Measurements from ENCODE around the gene MBNL2. TPM values are rescaled to one million over a fixed set of nuclear protein-coding genes. Genes with fewer than 3 reads are reported as not detected.

The MBNL2 gene
- polyA plus RNA-seq, 1 experiment: 27.4 TPM

GRCh38 chr13:97221466-97221865 is 667 bp upstream of the MBNL2 start:
- H3K27me3 ChIP-seq (ENCODE audit: control insufficient read depth, insufficient read depth, low read length): no peaks in the 10 kb centered on the region
- H3K36me3 ChIP-seq (ENCODE audit: control insufficient read depth, insufficient read depth, low read length): no peaks in the 10 kb centered on the region
- no peak for DNase-seq (ENCODE audit: low read depth)
- ChIA-PET POLR2A (interaction anchor here (0.5 to 1.0 kb wide), 3 partner anchors 186 to 1497 kb away, joined by 3 to 7 read pairs (median 4); no protein-coding TSS in a partner anchor), CTCF (interaction anchor here (1.5 to 4.3 kb wide), 6 partner anchors 10 to 138 kb away, joined by 4 to 32 read pairs (median 13); no protein-coding TSS in a partner anchor)
- no peak overlapping the region for H3K4me3 ChIP-seq (ENCODE audit: low read depth, low read length)
- TF ChIP-seq CTCF (IDR thresholded peaks at IDR 0.05; ENCODE audit: insufficient read depth, low read depth, low read length): no peak

- Histone ChIP-seq H3K4me3 (ENCODE audit: low read depth, low read length) (peak overlapping the region; percentile 76), H3K27me3 (ENCODE audit: control insufficient read depth, insufficient read depth, low read length) (no peaks in the 10 kb centered on the region), H3K36me3 (ENCODE audit: control insufficient read depth, insufficient read depth, low read length) (no peaks in the 10 kb centered on the region)
- no peak for DNase-seq (ENCODE audit: low read depth)
- TF ChIP-seq CTCF (IDR thresholded peaks at IDR 0.05; ENCODE audit: insufficient read depth, low read depth, low read length): no peak
- ChIA-PET CTCF (interaction anchor here (0.6 to 4.3 kb wide), 14 partner anchors 11 to 210 kb away, joined by 3 to 32 read pairs (median 4); no protein-coding TSS in a partner anchor), POLR2A (interaction anchor here (0.6 to 1.6 kb wide), 4 partner anchors 9 to 209 kb away, joined by 3 to 7 read pairs (median 5); no protein-coding TSS in a partner anchor)
Measured at GRCh38 chr13:97223037-97223710, 1.0 kb downstream of the MBNL2 start.

DNA sequence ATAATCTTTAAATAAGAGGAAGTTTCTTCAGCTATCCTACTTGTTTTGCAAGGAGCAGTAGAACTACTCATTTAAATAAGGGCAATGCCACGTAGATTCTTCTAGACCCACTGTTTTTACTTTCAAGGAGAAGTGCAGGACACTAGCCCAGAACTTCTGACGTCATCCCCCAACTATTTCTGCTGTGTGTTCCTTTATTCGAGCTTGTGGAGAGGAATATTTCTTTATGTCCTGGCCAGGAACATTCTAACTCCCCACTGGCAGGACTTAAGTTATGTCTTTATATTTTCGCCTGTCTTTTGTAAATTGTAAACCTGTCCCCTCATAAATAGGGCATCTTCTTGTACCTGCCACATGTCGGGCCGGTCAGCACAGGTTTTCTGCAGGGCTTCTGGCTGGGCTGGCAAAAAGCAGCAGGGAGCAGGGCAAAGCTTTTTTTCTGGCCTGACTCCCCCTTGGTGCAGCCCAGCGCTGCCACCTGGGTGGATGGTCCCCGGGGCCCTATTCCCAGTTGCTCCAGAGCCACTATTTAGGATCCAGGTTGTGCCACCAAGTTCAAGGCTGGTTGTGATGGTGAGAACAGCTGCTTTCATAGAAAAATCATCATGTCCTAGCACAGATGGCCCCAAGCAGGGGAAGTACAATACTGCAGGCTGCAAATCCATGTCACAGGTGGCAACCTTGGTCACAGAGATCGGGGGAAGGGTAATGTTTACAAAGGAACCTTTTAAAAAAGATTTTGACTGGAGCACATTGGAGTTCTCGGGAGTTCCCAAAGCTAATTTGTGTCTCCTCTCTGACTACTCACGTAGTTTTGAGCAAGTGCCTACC is 1.8 kb downstream of the MBNL2 start:
- ChIA-PET POLR2A (interaction anchor here (0.6 to 1.6 kb wide), 6 partner anchors 8 to 209 kb away, joined by 3 to 10 read pairs (median 5); no protein-coding TSS in a partner anchor), CTCF (interaction anchor here (0.6 to 4.3 kb wide), 16 partner anchors 12 to 209 kb away, joined by 3 to 32 read pairs (median 4); no protein-coding TSS in a partner anchor)
- no peak for TF ChIP-seq CTCF (IDR thresholded peaks at IDR 0.05; ENCODE audit: insufficient read depth, low read depth, low read length)
- DNase-seq (ENCODE audit: low read depth): peak; percentile 71
- no peaks in the 10 kb centered on the region for H3K36me3 ChIP-seq (ENCODE audit: control insufficient read depth, insufficient read depth, low read length)
- H3K4me3 ChIP-seq (ENCODE audit: low read depth, low read length): peak overlapping the region; percentile 76
- no peaks in the 10 kb centered on the region for H3K27me3 ChIP-seq (ENCODE audit: control insufficient read depth, insufficient read depth, low read length)

DNA sequence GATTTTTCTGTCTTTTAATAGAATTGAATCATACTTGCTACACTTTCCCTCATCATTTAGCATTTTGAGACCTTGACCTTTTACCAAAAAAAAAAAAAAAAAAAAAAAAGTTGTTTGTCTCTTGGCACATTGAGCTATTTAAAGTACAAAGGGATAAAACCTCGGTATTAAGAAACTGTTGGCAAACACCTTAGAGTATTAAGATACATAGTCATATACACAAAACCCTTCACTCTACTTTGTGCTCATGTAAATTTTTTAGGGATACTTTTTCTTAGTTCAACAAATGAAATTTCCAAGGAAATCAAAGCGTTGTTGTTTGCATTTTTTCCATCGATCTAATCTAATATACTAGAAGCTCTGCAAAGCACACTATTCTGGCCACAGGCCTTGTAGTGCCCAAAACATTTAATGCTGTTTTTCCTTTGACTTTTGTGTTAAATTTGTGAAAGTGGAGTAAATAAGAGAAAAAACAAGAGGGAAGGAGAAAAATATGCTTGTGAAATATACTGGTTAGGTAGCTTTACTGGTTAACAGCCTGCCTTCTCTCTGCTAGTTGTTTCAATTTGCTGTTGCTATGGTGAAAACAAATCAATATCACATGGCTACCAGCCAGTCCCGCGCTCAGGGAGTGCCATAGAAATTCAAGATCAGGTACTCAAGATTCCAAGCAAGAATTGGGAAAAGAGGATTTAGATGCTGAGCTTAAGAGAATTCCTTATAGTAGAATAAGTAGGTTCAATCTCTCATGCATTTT is 2.6 kb downstream of the MBNL2 start:
- no peaks in the 10 kb centered on the region for H3K36me3 ChIP-seq (ENCODE audit: control insufficient read depth, insufficient read depth, low read length)
- DNase-seq (ENCODE audit: low read depth): no peak
- ChIA-PET POLR2A (interaction anchor here (0.6 to 1.6 kb wide), 5 partner anchors 25 to 135 kb away, joined by 4 to 10 read pairs (median 7); no protein-coding TSS in a partner anchor), CTCF (interaction anchor here (0.8 to 4.3 kb wide), 12 partner anchors 11 to 196 kb away, joined by 3 to 32 read pairs (median 4); no protein-coding TSS in a partner anchor)
- H3K4me3 ChIP-seq (ENCODE audit: low read depth, low read length): peak overlapping the region; percentile 76
- no peaks in the 10 kb centered on the region for H3K27me3 ChIP-seq (ENCODE audit: control insufficient read depth, insufficient read depth, low read length)
- no peak for TF ChIP-seq CTCF (IDR thresholded peaks at IDR 0.05; ENCODE audit: insufficient read depth, low read depth, low read length)
